K562 (cell line): ENCODE results near the gene KANK2. TPM values are rescaled to one million over a fixed set of nuclear protein-coding genes. Genes with fewer than 3 reads are reported as not detected.

Source experiments
- ATAC-seq: fragments of 200-7000 bp; cut with Tn5 transposase; 3 replicates; pipeline ENCODE4 v1.9.1; 2020; ENCODE audit warnings: moderate library complexity
- BruUV-seq: library from RNA; stranded (reverse); fragments of 400-500 nt; replicated peaks from 2 replicates; lab custom pipeline; 2021; lab: Mats Ljungman, UMichigan
- CTCF ChIA-PET: fragments of 300-600 bp; formaldehyde crosslinking; extraction: SDS; loops from one replicate; lab custom pipeline; 2021; ENCODE audit warnings: low intra/inter-chr PET ratio; lab: Yijun Ruan, JAX
- POLR2A ChIA-PET: fragments of 300-600, 350-650 bp; sonication (Branson Sonifier 250); formaldehyde crosslinking; extraction: SDS; loops from one replicate; lab custom pipeline; 2021; ENCODE audit warnings: antibody characterized with exemption, inconsistent platforms; lab: Yijun Ruan, JAX
- DNase-seq, 4 experiments: peaks; one replicate each; pipeline versions ENCODE4 v3.0.0 to v3.0.0-alpha.2; 2011 to 2018; ENCODE audit warnings: low spot score in 3 of 4, mixed read lengths in 3 of 4; ENCODE audit errors: extremely low read depth in 1 of 4
- FAIRE-seq: peaks from 2 replicates; lab custom pipeline; 2011; peaks lifted over from hg19 to GRCh38; lab: Jason Lieb, UNC
- H2AFZ ChIP-seq: 2 replicates; pipeline ENCODE4 v1.6.0; 2011; ENCODE audit warnings: low read depth, low read length, control low read depth, inconsistent platforms
- H3K27ac ChIP-seq: fragments of 200-600 bp; 3 replicates; pipeline ENCODE4 v1.8.0; 2011; ENCODE audit warnings: low read depth, mild to moderate bottlenecking, control low read depth, inconsistent platforms, low read length, moderate library complexity, mixed read lengths; ENCODE audit errors: extremely low read depth
- H3K27me3 ChIP-seq, 2 experiments: fragments of 300-600 bp in 1 of 2; 2 replicates in 1 of 2; 3 replicates in 1 of 2; pipeline versions ENCODE4 v1.6.0 to v1.8.0; 2011; ENCODE audit warnings: inconsistent platforms in 2 of 2, low read length in 2 of 2, mild to moderate bottlenecking in 1 of 2, mixed read lengths in 1 of 2, moderate library complexity in 1 of 2; ENCODE audit not compliant: control insufficient read depth in 2 of 2, insufficient read depth in 2 of 2
- H3K36me3 ChIP-seq: fragments of 300-600 bp; 3 replicates; pipeline ENCODE4 v1.8.0; 2011; ENCODE audit warnings: mild to moderate bottlenecking, low read length, inconsistent platforms; ENCODE audit not compliant: control insufficient read depth, insufficient read depth
- H3K4me1 ChIP-seq, 2 experiments: fragments of 200-600 bp in 1 of 2; replicated peaks in 1 of 2; 2 replicates in 1 of 2; 3 replicates in 1 of 2; pipeline versions ENCODE4 v1.5.1 to v1.8.0; 2011; ENCODE audit warnings: inconsistent platforms in 2 of 2, low read length in 2 of 2, mild to moderate bottlenecking in 1 of 2, mixed read lengths in 1 of 2, moderate library complexity in 1 of 2; ENCODE audit not compliant: control insufficient read depth in 2 of 2, insufficient read depth in 2 of 2
- H3K4me2 ChIP-seq: 2 replicates; pipeline ENCODE4 v1.6.1; 2011; ENCODE audit warnings: low read length, control low read depth, inconsistent platforms, mixed read lengths; ENCODE audit not compliant: insufficient read depth
- H3K4me3 ChIP-seq: fragments of 200-600 bp; sonication (generic), shearing (Covaris generic); 2 replicates; pipeline ENCODE4 v1.5.1; 2016; ENCODE audit warnings: control low read depth, inconsistent platforms
- H3K79me2 ChIP-seq: fragments of 200-600 bp; 3 replicates; pipeline ENCODE4 v1.8.0; 2011; ENCODE audit warnings: low read length, inconsistent platforms; ENCODE audit not compliant: control insufficient read depth, insufficient read depth
- H3K9ac ChIP-seq, 2 experiments: 2 replicates each; pipeline versions ENCODE4 v1.6.0 to v1.6.1; 2011; ENCODE audit warnings: low read depth in 2 of 2, low read length in 2 of 2, control low read depth in 1 of 2, inconsistent platforms in 1 of 2, mild to moderate bottlenecking in 1 of 2, mixed read lengths in 1 of 2; ENCODE audit not compliant: insufficient read depth in 1 of 2
- H3K9me1 ChIP-seq: one replicate; pipeline ENCODE4 v1.6.0; 2011; ENCODE audit warnings: inconsistent platforms, mild to moderate bottlenecking, low read length, moderate library complexity; ENCODE audit not compliant: control insufficient read depth, insufficient read depth
- H3K9me3 ChIP-seq: replicated peaks from 2 replicates; pipeline ENCODE4 v1.5.1; 2011; ENCODE audit warnings: low read depth, low read length, inconsistent platforms; ENCODE audit not compliant: control insufficient read depth, insufficient read depth
- H4K20me1 ChIP-seq: replicated peaks from 2 replicates; pipeline ENCODE4 v1.6.1; 2011; ENCODE audit warnings: low read length, inconsistent platforms, mixed read lengths; ENCODE audit not compliant: control insufficient read depth, insufficient read depth
- CXXC5 ChIP-seq: fragments of 250-450 bp; sonication (Bioruptor Pico); IDR thresholded peaks from 2 replicates; pipeline ENCODE4 v1.8.0; 2022; ENCODE audit warnings: inconsistent platforms, mild to moderate bottlenecking, moderate library complexity
- E2F3 ChIP-seq: fragments of 250-450 bp; sonication (Bioruptor Pico); IDR thresholded peaks from 2 replicates; pipeline ENCODE4 v1.4.0; 2020; ENCODE audit warnings: mild to moderate bottlenecking
- ZFP36 ChIP-seq: fragments of 150-350 bp; IDR thresholded peaks from 2 replicates; pipeline ENCODE4 v1.6.1; 2018; ENCODE audit warnings: low read length, low read depth; ENCODE audit not compliant: partially characterized antibody
- WGBS: fragments of 100-300 bp; shearing (Covaris generic); methylation state at CpG from one replicate; pipeline ENCODE4 v1.1.6; 2016; ENCODE audit warnings: low coverage, mixed read lengths; ENCODE audit not compliant: insufficient coverage; ENCODE audit errors: missing lambda C conversion rate; 5-methylcytosine and 5-hydroxymethylcytosine counted together
- in situ Hi-C: fragments of 300-500 bp; cut with MboI; formaldehyde crosslinking; loops from 4 replicates; pipeline ENCODE4 v1.15.0; 2018; ENCODE audit warnings: inconsistent platforms, mixed read lengths
- intact Hi-C: fragments of 100-400 bp; cut with micrococcal nuclease; formaldehyde crosslinking; loops from 2 replicates; pipeline ENCODE4 v1.14.2; 2022
- polyA plus RNA-seq, 8 experiments: library from polyadenylated mRNA; depleted of rRNA in 4 of 8; stranded (reverse) in 5 of 8; unstranded in 3 of 8; fragments of >200 nt; fragmentation: Nextera tagmentation in 2 of 8; fragmentation: Illumina TruSeq in 1 of 8; extraction: Ambion mirVana in 2 of 8; extraction: Trizol in 1 of 8; gene quantifications; 2 replicates each; pipeline versions ENCODE4 v1.2.1 to v1.2.3, GENCODE V29; 2011 to 2014; ENCODE audit warnings: inconsistent platforms in 1 of 8, missing spikeins in 1 of 8
- total RNA-seq, 7 experiments: library from RNA; depleted of rRNA in 6 of 7; stranded (reverse); fragments of >200 nt in 6 of 7; fragmentation: Illumina TruSeq in 2 of 7; extraction: Trizol in 2 of 7; gene quantifications; 2 replicates each; pipeline versions ENCODE4 v1.2.1 to v1.2.3, GENCODE V29; 2011 to 2021; ENCODE audit warnings: low replicate concordance in 1 of 7
- TF ChIP-seq, protein P1 (sequence below): sonication (generic); formaldehyde crosslinking; IDR thresholded peaks from 2 replicates; pipeline ENCODE4 v1.8.1; 2023; ENCODE audit warnings: mild to moderate bottlenecking, missing genetic modification reagents

Gene KANK2
- total and polyA plus RNA-seq, 9 of the 15 experiments (the other 6 are each of a cell fraction or from before 2014, with no cell fraction given): 4.4 to 47.8 (median 21.3) TPM

DNA sequence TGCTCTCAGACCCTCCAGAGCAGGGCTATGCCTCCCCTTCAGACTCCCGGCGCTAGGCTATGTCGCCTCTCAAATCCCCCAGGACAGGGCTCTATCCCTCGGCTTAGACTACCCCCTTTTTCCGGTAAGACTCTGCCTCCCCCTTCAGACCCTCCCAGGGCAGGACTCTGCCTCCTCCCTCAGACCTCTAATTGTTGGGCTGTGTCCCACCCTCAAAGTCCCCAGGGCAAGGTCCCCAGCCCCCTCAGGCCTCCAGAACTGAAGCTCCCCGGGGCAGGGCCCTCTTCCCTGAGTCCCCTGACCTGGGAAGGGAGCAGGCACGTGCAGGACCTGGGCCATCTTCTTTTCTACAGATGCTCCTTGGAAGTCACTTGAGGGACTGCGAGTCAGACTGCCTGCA is 3.2 kb downstream of the KANK2 start:
- CTCF ChIA-PET: no interaction called here
- peaks cover 15% of the 10 kb centered on the region for H3K79me2 ChIP-seq
- in situ Hi-C loops: no loop called here

DNA sequence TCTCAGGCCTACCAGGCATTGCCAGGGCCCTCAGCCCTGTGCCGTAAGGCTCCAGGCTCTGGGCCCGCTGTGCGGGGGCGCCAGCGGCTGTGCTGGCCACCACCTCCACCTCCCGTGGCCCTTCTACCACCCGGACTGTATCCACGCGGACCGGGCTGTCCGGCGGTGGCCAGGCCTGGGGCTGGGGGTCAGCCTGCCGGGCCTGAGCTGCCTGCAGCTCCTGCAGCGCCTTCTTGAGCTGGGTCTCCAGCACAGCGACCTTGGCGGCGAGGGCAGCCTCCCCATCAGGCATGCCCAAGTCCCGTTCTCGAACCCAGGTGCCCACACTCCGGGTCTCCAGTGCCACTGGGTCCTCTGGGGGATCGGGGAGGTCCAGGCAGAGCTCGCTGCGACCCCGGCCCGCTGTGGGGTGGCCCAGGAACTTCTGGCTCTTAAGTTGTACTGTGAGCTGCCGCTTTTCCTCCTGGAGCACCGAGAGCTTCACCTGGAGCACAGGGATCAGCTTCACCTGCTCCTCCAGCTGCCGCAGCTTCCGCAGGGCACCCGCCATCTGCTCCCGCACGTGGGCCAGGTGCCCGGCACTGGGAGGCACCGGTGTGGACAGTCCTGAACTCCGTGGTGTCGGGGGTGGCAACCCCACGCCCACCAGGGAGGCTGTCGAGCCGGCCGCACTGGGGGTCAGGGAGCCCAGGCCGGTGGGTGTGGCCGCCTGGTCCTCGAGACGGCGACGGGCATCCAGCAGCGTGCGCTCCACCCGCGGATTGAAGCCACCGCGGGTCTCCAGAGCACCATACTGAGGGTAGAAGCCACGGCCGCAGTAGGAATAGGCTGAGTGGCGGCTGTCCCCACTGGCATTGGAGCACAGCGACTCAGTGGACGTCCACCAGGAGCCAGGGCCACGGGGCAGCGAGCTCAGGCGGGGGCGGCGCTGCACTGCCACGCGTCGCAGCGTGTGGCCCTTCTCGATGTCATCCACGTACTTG is 4.1 kb downstream of the KANK2 start:
- H3K79me2 ChIP-seq: peaks cover 15% of the 10 kb centered on the region
- TF ChIP-seq, protein P1, sequence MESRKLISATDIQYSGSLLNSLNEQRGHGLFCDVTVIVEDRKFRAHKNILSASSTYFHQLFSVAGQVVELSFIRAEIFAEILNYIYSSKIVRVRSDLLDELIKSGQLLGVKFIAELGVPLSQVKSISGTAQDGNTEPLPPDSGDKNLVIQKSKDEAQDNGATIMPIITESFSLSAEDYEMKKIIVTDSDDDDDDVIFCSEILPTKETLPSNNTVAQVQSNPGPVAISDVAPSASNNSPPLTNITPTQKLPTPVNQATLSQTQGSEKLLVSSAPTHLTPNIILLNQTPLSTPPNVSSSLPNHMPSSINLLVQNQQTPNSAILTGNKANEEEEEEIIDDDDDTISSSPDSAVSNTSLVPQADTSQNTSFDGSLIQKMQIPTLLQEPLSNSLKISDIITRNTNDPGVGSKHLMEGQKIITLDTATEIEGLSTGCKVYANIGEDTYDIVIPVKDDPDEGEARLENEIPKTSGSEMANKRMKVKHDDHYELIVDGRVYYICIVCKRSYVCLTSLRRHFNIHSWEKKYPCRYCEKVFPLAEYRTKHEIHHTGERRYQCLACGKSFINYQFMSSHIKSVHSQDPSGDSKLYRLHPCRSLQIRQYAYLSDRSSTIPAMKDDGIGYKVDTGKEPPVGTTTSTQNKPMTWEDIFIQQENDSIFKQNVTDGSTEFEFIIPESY (CRISPR knock-in tag): peak; percentile 27; the same call in 1 of the 2 replicates
- no peak for TF ChIP-seq E2F3 (CRISPR knock-in tag)
- TF ChIP-seq, all 486 proteins: peak for 1
- Histone ChIP-seq H3K9me1 (peaks cover 2% of the 10 kb centered on the region), H3K4me3 (no peak overlapping the region), H3K4me1 (peaks cover 17 to 70% of the 10 kb centered on the region in 2 experiments; a peak in 4 of 5 replicates), H3K4me2 (no peak overlapping the region), H3K27ac (no peak overlapping the region), H4K20me1 (0 out of 2 replicates have a peak, but pooled peaks cover 3% of the 10 kb centered on the region), H3K27me3 (no peaks in the 10 kb centered on the region), H2AFZ (no peak overlapping the region), H3K9ac (peak overlapping the region in 1 of 2 experiments; percentile 4; a peak in 1 of 4 replicates), H3K9me3 (0 out of 2 replicates have a peak, but pooled peaks cover 1% of the 10 kb centered on the region), H3K36me3 (peaks cover 46% of the 10 kb centered on the region)
- 95% methylated on average over 45 of the region's 68 CpGs for WGBS
- ChIA-PET CTCF (no interaction called here), POLR2A (interaction anchor here (0.7 to 1.2 kb wide), 2 partner anchors 10 to 30 kb away, joined by 3 read pairs; no protein-coding TSS in a partner anchor)
- intact Hi-C loops: no loop called here
- in situ Hi-C loops: no loop called here
- DNase-seq: no peak
- no TSS peak for BruUV-seq
- FAIRE-seq: no peak
- ATAC-seq: no peak

More for the DNA sequence above, 3.2 kb downstream of the KANK2 start:
- H2AFZ ChIP-seq: no peak overlapping the region
- peaks cover 2% of the 10 kb centered on the region for H3K9me1 ChIP-seq
- no peak overlapping the region for H3K4me3 ChIP-seq
- no TSS peak for BruUV-seq
- 0 out of 4 replicates have a peak overlapping the region, but pooled peaks of 1 of the 2 experiments have one; percentile 13 for H3K9ac ChIP-seq
- H3K4me1 ChIP-seq: peaks cover 15 to 65% of the 10 kb centered on the region in 2 experiments; a peak in 4 of 5 replicates
- H3K27me3 ChIP-seq: no peaks in the 10 kb centered on the region
- 85% methylated on average over 8 of the region's 8 CpGs for WGBS
- H3K9me3 ChIP-seq: 0 out of 2 replicates have a peak, but pooled peaks cover 1% of the 10 kb centered on the region
- ATAC-seq: no peak
- POLR2A ChIA-PET: interaction anchor here (0.7 to 1.2 kb wide), 2 partner anchors 11 to 29 kb away, joined by 3 read pairs; no protein-coding TSS in a partner anchor
- peak; percentile 23 for TF ChIP-seq ZFP36
- no peak for TF ChIP-seq CXXC5 (CRISPR knock-in tag)
- TF ChIP-seq, all 486 proteins: peak for 1
- Histone ChIP-seq H4K20me1 (0 out of 2 replicates have a peak, but pooled peaks cover 3% of the 10 kb centered on the region), H3K27ac (no peak overlapping the region), H3K36me3 (peaks cover 46% of the 10 kb centered on the region), H3K4me2 (no peak overlapping the region)
- FAIRE-seq (no peak), DNase-seq (no peak)
- intact Hi-C loops: no loop called here
